HepG2 (cell line): ENCODE results near the gene LSMEM2. TPM values are rescaled to one million over a fixed set of nuclear protein-coding genes. Genes with fewer than 3 reads are reported as not detected.

Experiments
- ATM ChIP-seq: fragments of 450-650 bp; IDR thresholded peaks from 2 replicates; pipeline ENCODE4 v1.7.1; 2017; ENCODE audit warnings: mild to moderate bottlenecking, borderline replicate concordance
- BORCS8-MEF2B ChIP-seq: sonication (generic); formaldehyde crosslinking; IDR thresholded peaks from 2 replicates; pipeline ENCODE4 v1.8.0; 2022; ENCODE audit warnings: mild to moderate bottlenecking, missing genetic modification reagents
- GABPB1 ChIP-seq: IDR thresholded peaks from 2 replicates; pipeline ENCODE4 v1.6.1; 2016; ENCODE audit warnings: mild to moderate bottlenecking, missing genetic modification reagents, moderate library complexity, missing compliant biosample characterization
- HNRNPLL ChIP-seq: fragments of 200-400 bp; formaldehyde crosslinking; IDR thresholded peaks from 2 replicates; pipeline ENCODE4 v1.6.1; 2017; ENCODE audit warnings: mild to moderate bottlenecking, low read depth, low read length; ENCODE audit not compliant: poor library complexity, severe bottlenecking
- ISL2 ChIP-seq: sonication (generic); formaldehyde crosslinking; IDR thresholded peaks from 2 replicates; pipeline ENCODE4 v1.5.0; 2020; ENCODE audit warnings: missing genetic modification reagents
- KDM4B ChIP-seq: sonication (generic); formaldehyde crosslinking; IDR thresholded peaks from 2 replicates; pipeline ENCODE4 v1.4.0; 2020; ENCODE audit warnings: missing genetic modification reagents
- NFYB ChIP-seq: sonication (generic); formaldehyde crosslinking; IDR thresholded peaks from 2 replicates; pipeline ENCODE4 v1.4.0; 2020; ENCODE audit warnings: missing genetic modification reagents
- RAD51 ChIP-seq: fragments of 450-650 bp; IDR thresholded peaks from 2 replicates; pipeline ENCODE4 v1.6.1; 2016; ENCODE audit warnings: borderline replicate concordance
- SAP130 ChIP-seq: IDR thresholded peaks from 2 replicates; pipeline ENCODE4 v1.6.1; 2016; ENCODE audit warnings: low read depth
- SOX5 ChIP-seq: IDR thresholded peaks from 2 replicates; pipeline ENCODE4 v1.6.1; 2016; ENCODE audit warnings: borderline replicate concordance
- STAG1 ChIP-seq: sonication (generic); formaldehyde crosslinking; IDR thresholded peaks from 2 replicates; pipeline ENCODE4 v1.4.0; 2020; ENCODE audit warnings: missing genetic modification reagents
- SYNCRIP ChIP-seq: fragments of 200-400 bp; formaldehyde crosslinking; IDR thresholded peaks from 2 replicates; pipeline ENCODE4 v1.6.1; 2018; ENCODE audit warnings: mild to moderate bottlenecking, low read depth, low read length; ENCODE audit not compliant: insufficient read depth
- TAF1 ChIP-seq: sonication (generic); formaldehyde crosslinking; IDR thresholded peaks from 2 replicates; pipeline ENCODE4 v1.4.0; 2020; ENCODE audit warnings: missing genetic modification reagents
- ZNF143 ChIP-seq: sonication (generic); formaldehyde crosslinking; IDR thresholded peaks from 2 replicates; pipeline ENCODE4 v1.4.0; 2020; ENCODE audit warnings: missing genetic modification reagents
- ZNF496 ChIP-seq: sonication (generic); formaldehyde crosslinking; IDR thresholded peaks from 2 replicates; pipeline ENCODE4 v1.8.1; 2023; ENCODE audit warnings: mild to moderate bottlenecking, moderate library complexity, missing genetic modification reagents; ENCODE audit not compliant: insufficient replicate concordance
- ZSCAN12 ChIP-seq: sonication (generic); formaldehyde crosslinking; IDR thresholded peaks from 2 replicates; pipeline ENCODE4 v1.9.0; 2021; ENCODE audit warnings: mild to moderate bottlenecking, missing genetic modification reagents
- polyA plus RNA-seq, 8 experiments: library from polyadenylated mRNA; depleted of rRNA in 3 of 8; stranded (reverse) in 7 of 8; unstranded in 1 of 8; fragments of >200 nt; fragmentation: Illumina TruSeq in 4 of 8; extraction: Trizol in 4 of 8; gene quantifications; 2 replicates each; pipeline versions ENCODE4 v1.2.1 to v1.2.3, GENCODE V29; 2011 to 2016; ENCODE audit warnings: low read depth in 4 of 8, missing spikeins in 1 of 8, mixed read lengths in 1 of 8; ENCODE audit not compliant: insufficient read depth in 1 of 8
- total RNA-seq, 5 experiments: library from RNA; depleted of rRNA; stranded (reverse); fragments of >200 nt; fragmentation: Illumina TruSeq; extraction: Trizol; gene quantifications; 2 replicates each; pipeline ENCODE4 v1.2.3, GENCODE V29; 2016; ENCODE audit warnings: low read depth in 1 of 5
- TF ChIP-seq, protein P1 (sequence below): fragments of 450-650 bp; IDR thresholded peaks from 2 replicates; pipeline ENCODE4 v1.6.1; 2017
- TF ChIP-seq, protein P2 (sequence below): sonication (generic); formaldehyde crosslinking; conservative IDR thresholded peaks from 2 replicates; pipeline ENCODE4 v1.4.0; 2020; ENCODE audit warnings: missing genetic modification reagents
- TF ChIP-seq, protein P3 (sequence below): sonication (generic); formaldehyde crosslinking; IDR thresholded peaks from 2 replicates; pipeline ENCODE4 v1.5.1; 2020; ENCODE audit warnings: missing genetic modification reagents, mild to moderate bottlenecking, borderline replicate concordance
- TF ChIP-seq, protein P4 (sequence below): sonication (generic); formaldehyde crosslinking; IDR thresholded peaks from 2 replicates; pipeline ENCODE4 v1.4.0; 2020; ENCODE audit warnings: mild to moderate bottlenecking, missing genetic modification reagents
- TF ChIP-seq, protein P5 (sequence below): sonication (generic); formaldehyde crosslinking; IDR thresholded peaks from 2 replicates; pipeline ENCODE4 v1.4.0; 2020; ENCODE audit warnings: missing genetic modification reagents, mild to moderate bottlenecking, borderline replicate concordance

LSMEM2 gene
- total and polyA plus RNA-seq, 2 of the 13 experiments (the other 11 are each of a cell fraction or from before 2014, with no cell fraction given) = 0.07 to 0.41 TPM

DNA sequence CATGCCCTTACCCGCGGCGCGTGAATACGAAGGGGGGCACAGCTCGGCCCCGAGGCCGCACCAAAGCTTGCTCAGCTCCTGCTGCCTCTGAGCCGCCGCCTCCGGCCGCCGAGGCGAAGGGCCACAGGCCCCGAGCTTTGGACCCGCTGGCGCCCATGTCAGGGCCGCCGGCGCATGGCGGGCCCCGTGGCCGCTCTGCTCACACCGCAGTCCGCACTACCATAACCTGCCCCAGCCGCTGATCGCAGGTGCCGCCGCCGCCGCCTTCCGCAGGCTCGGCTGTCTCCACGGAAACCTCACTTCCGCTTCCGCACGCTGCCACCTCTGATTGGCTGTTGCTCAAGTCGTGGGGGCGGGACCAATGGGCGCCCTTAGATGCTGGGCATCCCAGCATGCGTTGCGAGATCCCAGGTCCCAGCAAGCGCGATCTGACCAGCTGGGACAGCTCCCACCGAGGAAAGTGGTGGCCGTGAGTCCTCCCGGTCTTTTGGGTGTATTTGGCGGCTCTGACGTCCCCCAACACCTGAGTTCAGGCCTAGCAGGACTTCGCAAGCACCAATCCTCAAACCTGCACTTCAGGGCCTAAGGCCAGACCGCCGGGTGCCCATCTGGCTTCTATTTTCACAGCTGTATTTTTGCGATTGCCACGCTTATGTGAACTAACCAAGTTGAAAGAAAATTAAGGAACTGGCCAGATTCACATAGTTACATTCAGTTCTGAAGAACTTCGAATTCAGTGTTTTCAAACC lies 49.2 kb downstream of the LSMEM2 start, which contains the start of gene TUSC2 (continued):
- TF ChIP-seq, protein P1, sequence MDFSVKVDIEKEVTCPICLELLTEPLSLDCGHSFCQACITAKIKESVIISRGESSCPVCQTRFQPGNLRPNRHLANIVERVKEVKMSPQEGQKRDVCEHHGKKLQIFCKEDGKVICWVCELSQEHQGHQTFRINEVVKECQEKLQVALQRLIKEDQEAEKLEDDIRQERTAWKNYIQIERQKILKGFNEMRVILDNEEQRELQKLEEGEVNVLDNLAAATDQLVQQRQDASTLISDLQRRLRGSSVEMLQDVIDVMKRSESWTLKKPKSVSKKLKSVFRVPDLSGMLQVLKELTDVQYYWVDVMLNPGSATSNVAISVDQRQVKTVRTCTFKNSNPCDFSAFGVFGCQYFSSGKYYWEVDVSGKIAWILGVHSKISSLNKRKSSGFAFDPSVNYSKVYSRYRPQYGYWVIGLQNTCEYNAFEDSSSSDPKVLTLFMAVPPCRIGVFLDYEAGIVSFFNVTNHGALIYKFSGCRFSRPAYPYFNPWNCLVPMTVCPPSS = no peak
- TF ChIP-seq ZSCAN12 (CRISPR knock-in tag) (no peak), STAG1 (CRISPR knock-in tag) (no peak), ATM (no peak), SOX5 (CRISPR knock-in tag) (no peak), KDM4B (peak; percentile 68; the same call in 1 of the 2 replicates), ISL2 (CRISPR knock-in tag) (peak; percentile 70), TAF1 (CRISPR knock-in tag) (peak; percentile 81), HNRNPLL (peak; percentile 68), GABPB1 (CRISPR knock-in tag) (peak; percentile 99), NFYB (CRISPR knock-in tag) (peak; percentile 97), ZNF496 (CRISPR knock-in tag) (no peak), ZNF143 (CRISPR knock-in tag) (peak; percentile 92), SAP130 (CRISPR knock-in tag) (peak; percentile 97), BORCS8-MEF2B (peak; percentile 33; the same call in 1 of the 2 replicates), RAD51 (no peak), SYNCRIP (no peak)
- TF ChIP-seq, protein P2, sequence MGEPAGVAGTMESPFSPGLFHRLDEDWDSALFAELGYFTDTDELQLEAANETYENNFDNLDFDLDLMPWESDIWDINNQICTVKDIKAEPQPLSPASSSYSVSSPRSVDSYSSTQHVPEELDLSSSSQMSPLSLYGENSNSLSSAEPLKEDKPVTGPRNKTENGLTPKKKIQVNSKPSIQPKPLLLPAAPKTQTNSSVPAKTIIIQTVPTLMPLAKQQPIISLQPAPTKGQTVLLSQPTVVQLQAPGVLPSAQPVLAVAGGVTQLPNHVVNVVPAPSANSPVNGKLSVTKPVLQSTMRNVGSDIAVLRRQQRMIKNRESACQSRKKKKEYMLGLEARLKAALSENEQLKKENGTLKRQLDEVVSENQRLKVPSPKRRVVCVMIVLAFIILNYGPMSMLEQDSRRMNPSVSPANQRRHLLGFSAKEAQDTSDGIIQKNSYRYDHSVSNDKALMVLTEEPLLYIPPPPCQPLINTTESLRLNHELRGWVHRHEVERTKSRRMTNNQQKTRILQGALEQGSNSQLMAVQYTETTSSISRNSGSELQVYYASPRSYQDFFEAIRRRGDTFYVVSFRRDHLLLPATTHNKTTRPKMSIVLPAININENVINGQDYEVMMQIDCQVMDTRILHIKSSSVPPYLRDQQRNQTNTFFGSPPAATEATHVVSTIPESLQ = no peak
- TF ChIP-seq, protein P3, sequence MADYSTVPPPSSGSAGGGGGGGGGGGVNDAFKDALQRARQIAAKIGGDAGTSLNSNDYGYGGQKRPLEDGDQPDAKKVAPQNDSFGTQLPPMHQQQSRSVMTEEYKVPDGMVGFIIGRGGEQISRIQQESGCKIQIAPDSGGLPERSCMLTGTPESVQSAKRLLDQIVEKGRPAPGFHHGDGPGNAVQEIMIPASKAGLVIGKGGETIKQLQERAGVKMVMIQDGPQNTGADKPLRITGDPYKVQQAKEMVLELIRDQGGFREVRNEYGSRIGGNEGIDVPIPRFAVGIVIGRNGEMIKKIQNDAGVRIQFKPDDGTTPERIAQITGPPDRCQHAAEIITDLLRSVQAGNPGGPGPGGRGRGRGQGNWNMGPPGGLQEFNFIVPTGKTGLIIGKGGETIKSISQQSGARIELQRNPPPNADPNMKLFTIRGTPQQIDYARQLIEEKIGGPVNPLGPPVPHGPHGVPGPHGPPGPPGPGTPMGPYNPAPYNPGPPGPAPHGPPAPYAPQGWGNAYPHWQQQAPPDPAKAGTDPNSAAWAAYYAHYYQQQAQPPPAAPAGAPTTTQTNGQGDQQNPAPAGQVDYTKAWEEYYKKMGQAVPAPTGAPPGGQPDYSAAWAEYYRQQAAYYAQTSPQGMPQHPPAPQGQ = no peak
- TF ChIP-seq, protein P4, sequence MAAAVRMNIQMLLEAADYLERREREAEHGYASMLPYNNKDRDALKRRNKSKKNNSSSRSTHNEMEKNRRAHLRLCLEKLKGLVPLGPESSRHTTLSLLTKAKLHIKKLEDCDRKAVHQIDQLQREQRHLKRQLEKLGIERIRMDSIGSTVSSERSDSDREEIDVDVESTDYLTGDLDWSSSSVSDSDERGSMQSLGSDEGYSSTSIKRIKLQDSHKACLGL (CRISPR knock-in tag) = peak; percentile 74; the same call in 1 of the 2 replicates
- TF ChIP-seq, protein P5, sequence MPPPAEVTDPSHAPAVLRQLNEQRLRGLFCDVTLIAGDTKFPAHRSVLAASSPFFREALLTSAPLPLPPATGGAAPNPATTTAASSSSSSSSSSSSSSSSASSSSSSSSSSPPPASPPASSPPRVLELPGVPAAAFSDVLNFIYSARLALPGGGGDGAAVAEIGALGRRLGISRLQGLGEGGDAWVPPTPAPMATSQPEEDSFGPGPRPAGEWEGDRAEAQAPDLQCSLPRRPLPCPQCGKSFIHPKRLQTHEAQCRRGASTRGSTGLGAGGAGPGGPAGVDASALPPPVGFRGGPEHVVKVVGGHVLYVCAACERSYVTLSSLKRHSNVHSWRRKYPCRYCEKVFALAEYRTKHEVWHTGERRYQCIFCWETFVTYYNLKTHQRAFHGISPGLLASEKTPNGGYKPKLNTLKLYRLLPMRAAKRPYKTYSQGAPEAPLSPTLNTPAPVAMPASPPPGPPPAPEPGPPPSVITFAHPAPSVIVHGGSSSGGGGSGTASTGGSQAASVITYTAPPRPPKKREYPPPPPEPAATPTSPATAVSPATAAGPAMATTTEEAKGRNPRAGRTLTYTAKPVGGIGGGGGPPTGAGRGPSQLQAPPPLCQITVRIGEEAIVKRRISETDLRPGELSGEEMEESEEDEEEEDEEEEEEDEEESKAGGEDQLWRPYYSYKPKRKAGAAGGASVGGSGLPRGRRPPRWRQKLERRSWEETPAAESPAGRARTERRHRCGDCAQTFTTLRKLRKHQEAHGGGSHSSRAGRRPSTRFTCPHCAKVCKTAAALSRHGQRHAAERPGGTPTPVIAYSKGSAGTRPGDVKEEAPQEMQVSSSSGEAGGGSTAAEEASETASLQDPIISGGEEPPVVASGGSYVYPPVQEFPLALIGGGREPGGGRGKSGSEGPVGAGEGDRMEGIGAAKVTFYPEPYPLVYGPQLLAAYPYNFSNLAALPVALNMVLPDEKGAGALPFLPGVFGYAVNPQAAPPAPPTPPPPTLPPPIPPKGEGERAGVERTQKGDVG (CRISPR knock-in tag) = no peak
